Activated gamma-delta T cell treated with Interleukin-2 at 50 U/mL for 16 hours (primary cell): ENCODE data around the gene KDM4B.

Source experiments
- DNase-seq: peaks from one replicate; pipeline ENCODE4 v3.0.0-alpha.2; 2020

Gene KDM4B

GRCh38 chr19:5052945-5053485 is 84.1 kb downstream of the KDM4B start:
- DNase-seq: no peak

DNA sequence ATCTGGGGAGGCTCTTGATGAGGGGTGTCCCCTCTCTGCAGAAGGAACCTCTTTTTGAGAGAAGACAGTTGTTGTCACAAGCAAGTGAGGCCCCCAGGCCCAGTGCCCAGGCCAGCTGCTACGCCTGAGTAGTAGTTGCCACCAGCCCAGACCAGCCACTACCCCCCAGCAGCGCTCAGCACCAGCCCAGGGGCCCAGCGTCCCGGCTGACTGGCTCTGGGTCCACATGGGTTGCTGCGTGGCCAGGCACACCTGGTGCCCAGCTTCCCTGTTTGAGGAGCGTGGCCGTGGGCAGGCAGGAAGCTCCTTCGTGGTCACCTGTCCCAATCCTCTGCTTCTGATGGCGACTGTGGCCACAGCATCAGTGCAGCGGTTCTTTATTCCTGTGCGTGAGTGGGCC is 84.7 kb downstream of the KDM4B start:
- no peak for DNase-seq

DNA sequence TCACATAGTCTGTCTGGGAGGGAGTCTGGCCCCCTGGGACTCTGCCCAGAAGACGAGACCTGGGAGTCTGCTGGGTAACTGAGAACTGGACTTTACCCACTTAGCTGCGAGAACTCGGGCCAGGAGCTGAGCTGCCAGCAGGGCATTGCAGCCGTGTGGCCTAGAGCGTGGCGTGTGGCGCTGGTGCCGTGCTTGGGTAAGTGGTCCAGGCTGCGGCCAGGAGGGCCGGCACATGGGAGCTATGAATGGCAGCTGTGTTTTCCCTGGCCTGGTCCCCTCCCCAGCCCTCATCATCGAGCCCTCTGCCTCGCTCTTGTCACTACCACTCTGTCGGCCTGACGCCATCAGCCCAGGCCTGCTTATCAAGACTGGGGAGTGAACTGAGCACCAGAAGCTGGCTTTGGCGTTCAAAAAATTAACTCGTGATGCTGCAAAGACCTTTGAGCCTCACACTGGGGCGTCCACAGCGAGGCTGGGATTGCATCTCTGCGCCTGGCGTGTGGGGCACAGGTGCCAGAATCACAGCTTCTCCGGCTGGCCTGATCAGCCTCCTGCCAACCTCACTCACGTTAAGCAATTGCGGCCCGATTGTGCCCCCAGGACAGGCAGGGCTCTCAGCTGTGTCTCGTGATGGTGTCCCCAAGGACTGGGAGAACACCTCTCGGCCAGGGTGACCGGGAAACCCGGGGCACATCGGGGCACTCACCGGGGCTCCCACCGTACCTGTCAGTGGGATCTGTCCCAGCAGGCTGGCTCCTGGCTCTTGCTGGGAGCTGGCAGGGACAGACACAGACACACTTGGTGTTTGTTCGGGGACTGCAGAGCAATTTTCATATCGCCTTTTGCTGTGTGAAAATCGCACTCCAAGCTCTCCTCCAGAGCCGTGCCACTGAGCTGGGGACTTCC is 85.9 kb downstream of the KDM4B start:
- no peak for DNase-seq

GRCh38 chr19:5055457-5055776 is 86.5 kb downstream of the KDM4B start:
- no peak for DNase-seq

- no peak for DNase-seq
Measured at GRCh38 chr19:5057860-5058259, 88.9 kb downstream of the KDM4B start.

GRCh38 chr19:5058521-5059212 is 89.8 kb downstream of the KDM4B start:
- DNase-seq: no peak

- no peak for DNase-seq
Measured at GRCh38 chr19:5059213-5059574, 90.3 kb downstream of the KDM4B start.

DNA sequence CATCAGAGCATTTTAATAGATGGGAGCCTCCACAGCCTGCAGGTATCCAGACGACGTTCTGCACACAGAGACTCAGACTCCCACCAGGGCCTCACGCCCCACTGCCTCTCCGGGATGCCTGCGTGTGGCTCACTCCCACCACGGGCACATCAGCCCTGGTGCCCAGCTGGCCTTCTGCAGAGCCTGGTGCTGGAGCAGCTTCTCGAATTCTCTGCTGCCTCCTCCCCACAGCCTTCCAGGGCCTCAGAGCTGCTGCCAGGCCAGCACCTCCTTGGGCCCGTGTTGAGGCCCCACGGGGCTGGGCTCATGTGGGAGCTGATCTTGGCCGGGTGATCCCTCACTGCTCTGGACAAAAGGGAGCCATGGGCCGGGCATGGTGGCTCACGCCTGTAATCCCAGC is 90.9 kb downstream of the KDM4B start:
- no peak for DNase-seq

GRCh38 chr19:5062195-5062594 is 93.3 kb downstream of the KDM4B start:
- no peak for DNase-seq

DNA sequence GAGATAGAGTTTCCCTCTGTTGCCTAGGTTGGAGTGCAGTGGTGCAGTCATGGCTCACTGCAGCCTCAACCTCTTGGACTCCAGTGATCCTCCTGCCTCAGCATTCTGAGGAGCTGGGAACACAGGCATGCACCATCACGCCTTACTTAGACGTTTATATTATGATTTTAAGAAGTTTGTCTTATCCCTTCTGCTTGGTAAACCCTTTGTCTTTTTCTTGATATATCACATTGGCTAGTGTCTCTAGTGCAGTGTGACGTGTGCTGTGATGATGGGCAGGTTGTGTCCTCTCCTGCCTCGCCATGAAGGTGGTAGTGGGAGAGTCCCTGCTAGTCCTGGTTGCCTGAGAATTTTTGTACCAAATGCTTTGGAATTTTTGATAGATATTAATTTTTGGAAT is 93.9 kb downstream of the KDM4B start:
- DNase-seq: no peak

- DNase-seq: no peak
Measured at GRCh38 chr19:5063873-5064645, 95.1 kb downstream of the KDM4B start.

GRCh38 chr19:5064896-5065295 is 96.0 kb downstream of the KDM4B start:
- no peak for DNase-seq

- DNase-seq: no peak
Measured at GRCh38 chr19:5065663-5066093, 96.8 kb downstream of the KDM4B start.

DNA sequence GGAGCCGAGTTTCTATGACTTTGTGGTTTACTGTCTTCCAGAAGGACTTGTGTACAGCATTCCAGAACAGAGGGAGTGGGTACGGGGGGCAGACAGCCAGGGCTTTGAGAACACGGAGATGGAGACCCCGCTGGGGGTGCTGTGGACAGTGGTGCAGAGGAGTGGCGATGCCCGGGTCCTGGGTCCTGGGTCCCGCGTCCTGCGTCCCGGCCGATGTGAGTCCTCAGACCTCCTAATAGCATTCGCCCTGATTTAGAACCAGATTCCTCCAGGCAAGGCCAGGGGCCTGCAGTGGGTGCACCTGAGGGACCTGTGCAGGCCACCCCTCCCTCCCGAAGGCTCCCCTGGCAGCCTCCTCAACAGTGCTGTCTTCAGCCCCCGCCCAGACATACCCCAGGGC is 97.9 kb downstream of the KDM4B start:
- no peak for DNase-seq

- DNase-seq: no peak
Measured at GRCh38 chr19:5067678-5068077, 98.8 kb downstream of the KDM4B start.

DNA sequence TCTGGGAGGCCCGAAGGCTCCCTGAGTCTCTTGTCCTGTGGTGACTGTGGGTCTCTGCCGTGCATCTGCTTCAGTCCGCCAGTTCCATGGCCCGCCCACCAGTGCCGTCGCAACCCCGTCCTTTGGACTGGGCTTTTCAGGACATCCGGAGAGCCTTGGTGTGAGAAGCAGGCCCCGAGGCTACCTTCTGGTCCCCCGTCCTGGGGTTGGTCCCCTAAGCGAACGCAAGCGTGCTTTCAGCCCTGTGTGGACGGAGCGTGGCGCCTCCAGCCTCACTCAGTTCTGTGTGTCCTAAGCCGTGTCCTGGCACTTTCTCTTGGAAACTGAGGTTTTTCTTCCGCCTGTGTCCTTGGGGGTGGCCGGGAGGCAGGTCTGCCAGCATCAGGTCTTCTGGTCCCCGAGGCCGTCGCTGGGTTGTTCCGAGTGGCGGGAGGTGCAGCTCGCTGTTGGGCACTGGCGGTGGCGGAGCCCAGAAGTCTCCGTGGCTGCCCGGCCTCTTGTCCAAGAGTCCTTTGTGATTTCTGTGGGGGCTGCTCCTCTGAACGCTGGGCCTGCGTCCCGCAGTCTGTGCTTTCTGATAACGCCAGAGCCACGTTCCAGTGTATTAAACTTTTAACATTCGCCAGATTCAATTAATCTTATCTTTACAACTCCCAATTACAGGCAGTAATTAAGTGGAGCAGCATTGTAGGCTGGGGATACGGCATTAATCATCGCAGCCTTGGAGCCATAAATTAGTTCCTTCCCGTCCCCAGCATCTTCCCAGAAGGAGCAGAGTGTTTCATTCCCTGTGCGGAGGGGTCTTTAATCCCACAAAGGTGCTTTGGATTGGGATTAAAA is 99.5 kb downstream of the KDM4B start:
- no peak for DNase-seq

- DNase-seq: no peak
Measured at GRCh38 chr19:5070331-5070730, 101.4 kb downstream of the KDM4B start.

- no peak for DNase-seq
Measured at GRCh38 chr19:5070930-5071329, 102.0 kb downstream of the KDM4B start.

GRCh38 chr19:5071579-5071978 is 102.7 kb downstream of the KDM4B start:
- no peak for DNase-seq

DNA sequence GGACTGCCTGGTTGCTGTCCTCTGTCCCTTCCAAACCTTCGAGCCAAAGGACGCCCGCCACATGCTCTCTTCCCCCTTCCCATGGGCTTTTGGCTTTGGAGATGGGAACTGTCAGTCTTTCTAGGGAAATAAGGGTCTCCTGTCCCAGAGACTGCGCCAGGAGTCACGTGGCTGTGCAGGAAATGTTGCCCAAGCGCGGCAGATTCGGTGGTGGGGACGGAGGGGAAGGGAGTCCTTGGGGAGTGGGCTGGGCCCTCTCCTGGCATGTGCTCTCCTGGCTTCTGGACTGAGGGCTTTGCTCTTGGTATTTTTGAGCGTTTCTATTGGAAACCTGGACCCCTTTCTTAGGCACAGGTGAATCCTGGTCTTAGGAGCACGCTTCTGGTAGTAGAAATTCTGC is 103.2 kb downstream of the KDM4B start:
- DNase-seq: no peak

DNA sequence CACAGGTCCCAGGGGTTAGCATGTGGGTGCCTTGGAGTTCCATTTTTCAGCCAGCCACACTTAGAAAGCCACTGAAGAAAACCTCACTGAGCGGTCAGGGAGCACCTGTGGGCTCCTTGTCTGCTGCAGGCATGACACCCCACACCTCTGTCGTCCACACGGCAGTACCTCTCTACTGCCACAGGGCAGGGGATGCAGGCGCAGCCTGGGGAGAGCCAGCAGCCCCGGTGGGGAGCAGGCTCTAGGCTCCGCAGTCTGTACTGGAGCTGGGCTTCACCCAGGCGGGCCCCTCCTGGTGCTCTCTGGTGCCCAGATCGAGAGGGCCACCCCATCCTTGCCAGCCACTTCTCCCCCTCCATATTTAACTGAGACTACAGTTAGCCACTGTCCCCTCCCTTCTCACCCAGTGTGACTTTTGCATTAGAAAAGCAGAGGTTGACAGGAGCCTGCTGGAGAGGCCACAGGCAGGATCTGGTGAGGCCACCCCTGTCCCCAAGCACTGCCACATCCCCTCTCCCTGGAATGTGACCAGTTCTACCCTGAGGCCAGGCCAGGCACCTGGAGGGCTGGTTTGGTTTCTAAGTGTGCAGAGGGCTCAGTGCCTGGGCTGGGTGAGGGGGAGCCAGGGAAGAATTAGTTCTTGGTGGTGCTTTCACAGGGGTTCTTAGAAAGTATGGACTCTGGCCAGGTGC is 104.4 kb downstream of the KDM4B start:
- no peak for DNase-seq

DNA sequence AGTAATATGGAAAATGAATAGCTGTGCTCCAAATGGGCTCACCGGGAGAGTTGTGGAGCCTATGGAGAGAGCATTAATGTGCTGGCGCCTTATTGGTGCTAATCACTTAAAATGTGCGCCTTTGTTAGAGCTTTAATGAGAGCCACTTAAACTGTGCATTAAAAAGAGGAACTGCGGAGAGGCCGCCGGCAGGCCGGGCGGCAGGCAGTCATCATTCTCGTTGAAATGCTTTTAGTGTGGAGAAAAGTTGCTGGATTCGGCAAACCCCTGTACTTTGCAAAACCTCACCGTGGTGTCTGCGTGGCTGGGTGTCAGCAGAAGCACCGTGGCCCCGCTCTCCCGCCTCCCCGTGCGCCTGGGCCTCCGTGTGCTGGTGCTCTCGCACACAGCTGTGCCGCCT is 105.5 kb downstream of the KDM4B start:
- DNase-seq: no peak
